Stimulated activated CD4-positive, alpha-beta T cell treated with anti-CD3 and anti-CD28 coated beads, Interleukin-1b, Interleukin-23, amount 100 ng/mL, for 1 hour (primary cell): ENCODE measurements around the gene KCNJ18.
"Not testable (repeated sequence)": the region's sequence is repeated elsewhere in the genome, so short reads cannot be mapped to it uniquely, and the experiment has no call there.

Experiments
- DNase-seq, 2 donors: peaks; one replicate each; pipeline ENCODE4 v3.0.0-alpha.2; 2020; ENCODE audit warnings: low read depth in 2 of 2

KCNJ18 gene

GRCh38 chr17:21724216-21725006, 32.1 kb downstream of the KCNJ18 start:
- DNase-seq = not testable (repeated sequence)

DNA sequence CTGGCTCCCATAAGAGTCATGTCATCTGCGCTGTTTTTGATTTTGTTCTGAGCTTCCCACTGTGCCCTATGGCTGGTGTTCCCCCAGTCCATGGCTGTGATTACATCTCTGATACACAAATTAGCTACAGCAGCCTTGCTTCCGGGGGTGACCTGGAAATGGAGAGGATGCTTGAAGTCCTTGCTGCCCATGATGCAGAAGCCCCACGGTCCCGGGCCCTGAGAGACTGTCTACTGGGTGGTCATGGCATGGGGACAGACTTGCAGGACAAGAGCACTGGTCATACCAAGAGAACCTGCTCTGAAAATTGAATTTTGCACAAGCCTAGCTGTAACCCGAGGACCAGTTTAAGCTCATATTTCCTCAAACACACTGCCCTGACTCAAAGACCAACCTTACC, 38.8 kb downstream of the KCNJ18 start:
- DNase-seq = not testable (repeated sequence)

DNA sequence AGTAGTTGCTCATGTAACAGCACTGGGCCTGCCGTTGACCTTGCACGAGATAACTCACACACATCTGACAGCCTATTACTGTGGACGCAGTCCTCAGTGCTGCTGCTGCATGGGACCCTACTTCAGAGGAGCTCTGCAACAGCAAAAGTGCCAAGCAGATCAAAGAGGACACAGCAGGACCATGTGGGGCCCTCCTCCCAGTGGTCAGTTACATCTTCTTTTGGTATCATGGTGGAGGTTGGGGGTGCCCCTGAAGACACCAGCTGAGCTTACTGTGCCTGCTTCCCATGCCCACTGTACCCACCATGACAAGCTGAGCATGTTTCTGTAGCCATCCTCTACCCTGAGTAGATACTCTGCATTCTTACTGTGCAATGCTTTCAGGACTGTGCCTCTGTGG, 41.6 kb downstream of the KCNJ18 start:
- not testable (repeated sequence) for DNase-seq

DNA sequence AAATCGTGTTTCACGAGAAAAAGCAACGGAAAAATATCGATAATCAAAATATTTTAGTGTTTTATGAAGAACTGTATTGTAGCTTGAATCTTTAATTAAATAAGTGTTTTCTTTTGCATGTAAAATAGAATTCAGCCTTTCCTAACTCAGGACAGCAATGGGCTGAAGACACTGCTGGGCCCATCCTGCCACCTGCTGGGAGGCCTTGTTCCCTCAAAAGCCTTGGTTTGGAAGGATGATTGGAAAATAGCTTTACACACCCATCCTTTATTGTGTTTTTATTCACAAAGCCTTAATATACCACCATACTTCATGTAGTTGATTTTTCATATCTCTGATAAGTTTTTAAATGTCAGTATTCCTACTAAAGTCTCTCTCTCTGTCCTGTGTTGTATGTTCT, 43.5 kb downstream of the KCNJ18 start:
- not testable (repeated sequence) for DNase-seq

- DNase-seq = not testable (repeated sequence)
These were observed 44.8 kb downstream of the KCNJ18 start for GRCh38 chr17:21737015-21737580.

- not testable (repeated sequence) for DNase-seq
These were observed 45.9 kb downstream of the KCNJ18 start for GRCh38 chr17:21738241-21738640.

- not testable (repeated sequence) for DNase-seq
These were observed 46.7 kb downstream of the KCNJ18 start for GRCh38 chr17:21738877-21739474.

GRCh38 chr17:21739485-21739884, 47.2 kb downstream of the KCNJ18 start:
- DNase-seq = not testable (repeated sequence)

DNA sequence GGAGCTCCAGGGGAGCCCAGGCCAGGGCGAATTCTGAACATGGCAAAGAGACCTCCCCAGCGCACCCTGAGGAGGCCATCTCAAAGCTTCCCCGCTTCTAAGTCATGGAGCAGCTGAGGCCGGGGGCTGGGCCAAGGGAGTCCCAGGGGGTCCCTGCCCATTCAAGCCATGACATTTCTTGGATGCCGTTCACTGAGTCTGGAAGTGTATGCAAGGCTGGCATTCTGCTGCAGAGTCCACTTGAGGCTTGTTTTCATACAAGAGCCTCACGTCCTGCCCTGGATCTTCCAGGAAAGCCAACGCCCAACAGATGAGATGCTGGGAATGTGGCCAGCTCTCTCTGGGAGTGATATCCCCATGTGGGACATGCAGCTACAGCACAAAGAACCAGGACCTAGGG, 48.5 kb downstream of the KCNJ18 start:
- DNase-seq = not testable (repeated sequence)

DNA sequence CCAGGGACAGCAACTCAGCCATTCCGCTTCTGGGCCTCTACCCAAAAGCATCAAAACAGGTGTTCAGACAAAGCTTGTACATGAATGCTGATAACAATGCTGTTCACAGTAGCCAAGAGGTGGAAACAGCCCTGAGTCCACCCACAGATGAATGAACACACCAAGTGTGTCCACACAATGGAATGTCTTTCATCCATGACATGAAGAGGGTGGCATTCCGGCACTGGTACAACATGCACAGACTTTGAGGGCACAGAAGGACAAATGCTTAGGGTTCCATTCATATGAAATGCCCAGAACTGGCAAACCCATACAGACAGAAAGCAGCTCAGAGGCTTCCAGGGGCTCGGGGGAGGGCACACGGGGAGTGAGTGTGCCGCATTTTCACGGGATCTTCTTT, 49.2 kb downstream of the KCNJ18 start:
- not testable (repeated sequence) for DNase-seq

GRCh38 chr17:21742326-21742725, 50.0 kb downstream of the KCNJ18 start:
- no peak for DNase-seq

- not testable (repeated sequence) for DNase-seq
These were observed 51.8 kb downstream of the KCNJ18 start for GRCh38 chr17:21744151-21744550.

GRCh38 chr17:21744621-21745020, 52.3 kb downstream of the KCNJ18 start:
- DNase-seq = not testable (repeated sequence)

DNA sequence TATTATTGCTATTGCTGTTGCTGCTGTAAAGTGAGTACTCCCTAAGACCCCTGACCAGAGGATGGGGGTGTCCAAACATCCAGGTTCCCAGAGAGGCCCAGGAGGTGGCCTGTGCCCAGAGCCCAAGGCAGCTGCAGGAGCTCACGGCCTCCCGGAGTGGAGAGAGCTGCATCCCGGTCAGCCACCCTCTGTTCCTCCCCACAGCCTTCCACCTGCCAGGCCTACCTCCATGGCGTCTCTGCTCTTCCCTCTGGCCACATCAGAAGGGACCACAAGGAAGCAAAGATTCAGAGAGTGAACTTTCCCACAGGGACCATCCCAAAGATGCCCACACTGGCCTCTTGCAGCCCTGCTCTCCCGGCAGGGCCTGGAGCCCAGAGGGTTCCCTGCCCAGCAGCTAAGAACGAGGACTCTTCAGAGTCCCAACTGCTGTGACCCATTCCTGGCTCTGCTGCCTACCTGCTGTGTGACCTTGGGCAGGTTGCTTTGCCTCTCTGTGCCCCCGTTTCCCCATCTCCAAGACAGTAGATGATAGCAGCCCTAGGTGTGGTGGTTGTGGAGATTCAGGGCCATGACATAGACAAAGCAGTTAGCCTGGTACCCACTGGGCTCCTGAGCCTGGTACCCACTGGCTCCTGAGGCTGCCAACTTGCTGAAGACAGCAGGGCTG, 53.2 kb downstream of the KCNJ18 start:
- DNase-seq = not testable (repeated sequence)

GRCh38 chr17:21746415-21746814, 54.1 kb downstream of the KCNJ18 start:
- not testable (repeated sequence) for DNase-seq

- not testable (repeated sequence) for DNase-seq
These were observed 55.0 kb downstream of the KCNJ18 start for GRCh38 chr17:21747195-21747915.

- not testable (repeated sequence) for DNase-seq
These were observed 56.4 kb downstream of the KCNJ18 start for GRCh38 chr17:21748686-21749085.

- not testable (repeated sequence) for DNase-seq
These were observed 57.6 kb downstream of the KCNJ18 start for GRCh38 chr17:21749696-21750531.

- not testable (repeated sequence) for DNase-seq
These were observed 58.8 kb downstream of the KCNJ18 start for GRCh38 chr17:21751111-21751510.
